Heart left ventricle (tissue), 16 donors: ENCODE measurements around the gene TNFRSF11A. TPM values are rescaled to one million over a fixed set of nuclear protein-coding genes. Genes with fewer than 3 reads are reported as not detected.
A peak's percentile ranks its signal among the peaks of the same experiment; 100 is the strongest.

Source experiments
- ATAC-seq, 4 donors: fragments of 200-7000 bp; cut with Tn5 transposase; one replicate each; pipeline ENCODE4 v1.9.1; 2020 to 2022; ENCODE audit warnings: moderate library complexity in 4 of 4, mild to moderate bottlenecking in 3 of 4, moderate number of reproducible peaks in 1 of 4
- DNase-seq, 5 donors: peaks; one replicate each; pipeline ENCODE4 v3.0.0-alpha.2; 2020
- H3K27ac ChIP-seq, 12 donors: fragments of 200-600 bp; sonication (generic) in 4 of 12; one replicate each; pipeline versions ENCODE4 v1.5.0 to v1.8.0; 2016 to 2022; ENCODE audit warnings: mild to moderate bottlenecking in 2 of 12
- H3K27me3 ChIP-seq, 9 donors: fragments of 200-600 bp; sonication (generic) in 2 of 9; one replicate each; pipeline versions ENCODE4 v1.5.1 to v1.8.0; 2016 to 2022; ENCODE audit warnings: mild to moderate bottlenecking in 3 of 9
- H3K36me3 ChIP-seq, 9 donors: fragments of 200-600 bp; sonication (generic) in 2 of 9; one replicate each; pipeline versions ENCODE4 v1.5.0 to v1.8.0; 2018 to 2022; ENCODE audit warnings: mild to moderate bottlenecking in 2 of 9
- H3K4me1 ChIP-seq, 12 donors: fragments of 200-600 bp; sonication (generic) in 4 of 12; one replicate each; pipeline versions ENCODE4 v1.5.0 to v1.8.0; 2016 to 2022; ENCODE audit warnings: mild to moderate bottlenecking in 3 of 12
- H3K4me3 ChIP-seq, 12 donors: fragments of 200-600 bp; sonication (generic) in 4 of 12; one replicate each; pipeline versions ENCODE4 v1.5.0 to v1.8.0; 2017 to 2022; ENCODE audit warnings: mild to moderate bottlenecking in 9 of 12, moderate library complexity in 4 of 12
- H3K9me3 ChIP-seq, 12 donors: fragments of 200-600 bp; sonication (generic) in 4 of 12; one replicate each; pipeline versions ENCODE4 v1.5.0 to v1.8.0; 2016 to 2022; ENCODE audit warnings: mild to moderate bottlenecking in 1 of 12
- POLR2A ChIP-seq, 2 donors: fragments of 450-650 bp; IDR thresholded peaks; one replicate each; pipeline ENCODE4 v1.6.1; 2017; ENCODE audit warnings: antibody characterized with exemption in 2 of 2, mild to moderate bottlenecking in 2 of 2, moderate library complexity in 2 of 2
- WGBS, 4 donors: extraction: QIAGEN DNeasy Blood & Tissue Kit in 2 of 4; methylation state at CpG; one replicate each; pipeline versions ENCODE4 v1.1.5 to v1.1.7; 2013 to 2018; 5-methylcytosine and 5-hydroxymethylcytosine counted together
- intact Hi-C, 10 donors: fragments of 100-400 bp; cut with DNase I; formaldehyde crosslinking; loops; one replicate each; pipeline versions ENCODE4 v1.11.1 to v1.14.2; 2022
- polyA plus RNA-seq, 2 donors: library from polyadenylated mRNA; stranded (reverse); fragments of 200-250 nt; gene quantifications; one replicate each; pipeline ENCODE4 v1.2.3, GENCODE V29; 2013
- total RNA-seq, 9 donors: library from RNA; depleted of rRNA in 2 of 9; stranded (reverse); fragments of >200 nt in 2 of 9; fragmentation: NEBNext Ultra II Directional in 3 of 9; extraction: Animal tissue kit (Norgen Biotek cat#: 25700) in 3 of 9; gene quantifications; one replicate each; pipeline versions ENCODE4 v1.1.0 to v1.2.4, GENCODE V29; 2016 to 2023
- TF ChIP-seq, protein P1 (sequence below), 12 donors: fragments of 200-600 bp; sonication (generic) in 4 of 12; IDR thresholded peaks; one replicate each; pipeline versions ENCODE4 v1.5.0 to v1.8.0; 2018 to 2022; ENCODE audit warnings: antibody characterized with exemption in 12 of 12, mild to moderate bottlenecking in 5 of 12
- donor health status: ischemic (EF 13 %, LVEDD 7.1; RV severe dilation, severe dysfunction).
- donor health status: healthy with polysubstance abuse.
- donor health status: DM: no; HTN: yes; CAD: no.
- donor health status: DM: no; HTN: no; CAD: no.
- donor health status: ischemic (EF 25% LVEDD 6.9; RV normal size, moderate dysfunction).
- donor health status: ischemic (EF 25% LVEDD 5.7; RV mildly dilated, moderate dysfunction).
- donor health status: healthy.
- donor health status: DM: yes; HTN: yes; CAD: no.
- donor health status: ischemic (EF 35%, LVEDD 5.7; RV mildly dilated, moderate dysfunction).
- donor health status: nonischemic (EF 11% LVEDD 7.7; RV severe dilation, severe dysfunction).
- donor health status: DM: yes; HTN: yes; CAD: no.
- donor health status: PGD.
- donor health status: ischemic (EF 29% LVEDD 5.4; RV normal size, mild dysfunction).
- donor health status: nonischemic (EF 23%, LVEDD 6.1; RV moderate dilation, normal function).

Gene TNFRSF11A
- total and polyA plus RNA-seq, 11 donors = 0.16 to 5.0 (median 1.4) TPM

DNA sequence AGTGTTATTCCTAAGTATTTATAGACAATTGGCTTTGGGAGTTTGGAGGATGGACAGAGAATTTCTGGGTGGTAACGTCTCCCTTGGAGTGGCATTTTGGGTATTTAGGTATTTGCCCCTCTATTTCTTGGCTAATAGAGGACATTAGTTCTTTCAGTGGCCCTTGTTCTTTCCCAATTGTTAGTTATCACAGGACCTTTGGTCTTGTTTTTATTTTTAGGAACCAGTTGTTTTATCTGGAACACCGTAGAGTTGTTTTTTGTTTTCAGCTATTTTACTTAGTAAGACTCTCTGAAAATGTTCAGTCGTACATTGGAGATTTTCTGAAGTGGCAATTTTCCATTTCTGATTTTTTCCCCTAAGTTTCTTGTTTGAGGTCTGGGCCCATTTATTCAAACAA, 40.5 kb upstream of the TNFRSF11A start:
- peaks cover 0 to 71% (median 51%) of the 10 kb centered on the region in 9 donors for H3K36me3 ChIP-seq
- 56 to 69% (median 63%) methylated on average over 3 of the region's 3 CpGs for WGBS, 4 donors
- no peak overlapping the region for H3K27ac ChIP-seq
- no peak for ATAC-seq
- H3K9me3 ChIP-seq = no peaks in the 10 kb centered on the region
- H3K27me3 ChIP-seq = no peaks in the 10 kb centered on the region
- no peak overlapping the region for H3K4me3 ChIP-seq
- no peak for TF ChIP-seq POLR2A (IDR thresholded peaks at IDR 0.05)
- TF ChIP-seq, protein P1, sequence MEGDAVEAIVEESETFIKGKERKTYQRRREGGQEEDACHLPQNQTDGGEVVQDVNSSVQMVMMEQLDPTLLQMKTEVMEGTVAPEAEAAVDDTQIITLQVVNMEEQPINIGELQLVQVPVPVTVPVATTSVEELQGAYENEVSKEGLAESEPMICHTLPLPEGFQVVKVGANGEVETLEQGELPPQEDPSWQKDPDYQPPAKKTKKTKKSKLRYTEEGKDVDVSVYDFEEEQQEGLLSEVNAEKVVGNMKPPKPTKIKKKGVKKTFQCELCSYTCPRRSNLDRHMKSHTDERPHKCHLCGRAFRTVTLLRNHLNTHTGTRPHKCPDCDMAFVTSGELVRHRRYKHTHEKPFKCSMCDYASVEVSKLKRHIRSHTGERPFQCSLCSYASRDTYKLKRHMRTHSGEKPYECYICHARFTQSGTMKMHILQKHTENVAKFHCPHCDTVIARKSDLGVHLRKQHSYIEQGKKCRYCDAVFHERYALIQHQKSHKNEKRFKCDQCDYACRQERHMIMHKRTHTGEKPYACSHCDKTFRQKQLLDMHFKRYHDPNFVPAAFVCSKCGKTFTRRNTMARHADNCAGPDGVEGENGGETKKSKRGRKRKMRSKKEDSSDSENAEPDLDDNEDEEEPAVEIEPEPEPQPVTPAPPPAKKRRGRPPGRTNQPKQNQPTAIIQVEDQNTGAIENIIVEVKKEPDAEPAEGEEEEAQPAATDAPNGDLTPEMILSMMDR (IDR thresholded peaks at IDR 0.05) = no peak
- intact Hi-C loops = no loop called here
- DNase-seq = no peak
- H3K4me1 ChIP-seq = peaks cover 0 to 71% (median 6%) of the 10 kb centered on the region in 12 donors

DNA sequence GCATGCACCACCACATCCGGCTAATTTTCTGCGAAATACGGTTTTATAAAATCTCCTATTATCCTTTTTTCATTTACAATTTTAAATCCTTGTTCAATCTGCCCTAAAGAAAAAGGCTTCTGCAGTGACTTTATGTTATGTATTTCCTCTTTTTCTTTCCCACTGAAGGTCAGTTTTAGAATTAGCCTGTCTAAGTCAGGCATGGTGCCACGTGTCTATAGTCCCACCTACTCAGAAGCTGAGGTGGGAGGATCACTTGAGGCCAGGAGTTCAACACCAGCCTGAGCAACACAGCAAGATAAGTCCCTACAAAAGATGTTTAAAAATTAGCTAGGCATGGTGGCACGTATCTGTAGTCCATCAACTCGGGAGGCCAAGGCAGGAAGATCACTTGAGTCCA, 39.8 kb upstream of the TNFRSF11A start:
- ATAC-seq (no peak), DNase-seq (no peak)
- no peak overlapping the region for H3K4me3 ChIP-seq
- peaks cover 0 to 75% (median 6%) of the 10 kb centered on the region in 12 donors for H3K4me1 ChIP-seq
- intact Hi-C loops = no loop called here
- 95 to 97% (median 96%) methylated on average over 6 of the region's 6 CpGs for WGBS, 4 donors
- H3K36me3 ChIP-seq = peaks cover 0 to 69% (median 44%) of the 10 kb centered on the region in 9 donors
- no peaks in the 10 kb centered on the region for H3K9me3 ChIP-seq
- H3K27ac ChIP-seq = no peak overlapping the region
- no peak for TF ChIP-seq POLR2A (IDR thresholded peaks at IDR 0.05)
- TF ChIP-seq, protein P1 (IDR thresholded peaks at IDR 0.05) = no peak
- H3K27me3 ChIP-seq = no peaks in the 10 kb centered on the region

DNA sequence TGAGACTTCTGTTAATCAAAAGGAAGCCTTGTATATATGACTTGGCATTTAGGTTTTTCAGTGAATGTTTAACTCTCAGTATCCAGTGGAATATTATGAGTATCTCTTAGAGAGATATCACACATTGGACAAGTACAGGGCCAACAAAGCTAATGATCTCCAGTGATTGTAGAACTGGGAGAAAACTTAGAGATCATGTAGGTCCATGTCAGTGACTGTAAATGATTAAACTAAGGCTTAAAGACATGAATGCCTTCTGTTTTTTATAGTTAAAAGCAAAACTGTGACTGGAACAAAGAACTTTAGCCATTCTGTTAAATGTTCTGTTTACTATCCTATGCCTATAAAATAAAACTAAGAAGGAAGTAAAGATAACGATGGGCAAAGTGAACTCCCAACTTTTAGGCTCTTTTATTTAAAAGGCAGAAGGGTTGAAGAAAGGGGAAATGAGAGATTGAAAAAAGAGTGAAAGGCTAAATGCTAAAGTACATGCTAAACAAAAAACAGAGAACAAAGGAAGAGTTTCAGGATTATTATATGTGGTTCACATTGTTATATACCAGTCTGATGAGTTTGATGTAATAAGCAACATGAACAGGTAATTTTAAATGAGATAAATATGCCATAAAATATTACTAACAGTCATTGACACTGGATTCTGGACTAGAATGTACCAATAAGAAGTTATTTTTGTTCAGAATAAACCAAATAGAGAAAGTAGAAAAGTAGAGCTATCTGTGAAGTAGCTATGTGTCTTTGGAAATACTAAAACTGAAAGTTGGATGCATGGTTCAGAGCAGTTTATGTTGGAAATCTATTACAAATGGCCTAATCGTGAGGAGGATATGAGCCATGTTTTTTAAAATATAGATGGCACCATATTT, 37.1 kb upstream of the TNFRSF11A start:
- Histone ChIP-seq H3K4me1 (peaks cover 0 to 48% (median 5%) of the 10 kb centered on the region in 12 donors), H3K27ac (peak overlapping the region in 1 of 12 donors; percentile 35), H3K27me3 (no peaks in the 10 kb centered on the region), H3K36me3 (peaks cover 0 to 77% (median 45%) of the 10 kb centered on the region in 9 donors), H3K4me3 (no peak overlapping the region), H3K9me3 (no peaks in the 10 kb centered on the region)
- DNase-seq (no peak), ATAC-seq (no peak)
- TF ChIP-seq POLR2A (IDR thresholded peaks at IDR 0.05) = no peak
- TF ChIP-seq, protein P1 (IDR thresholded peaks at IDR 0.05) = no peak
- intact Hi-C loops = no loop called here
- WGBS, 4 donors = 88 to 93% (median 90%) methylated on average over 2 of the region's 2 CpGs

DNA sequence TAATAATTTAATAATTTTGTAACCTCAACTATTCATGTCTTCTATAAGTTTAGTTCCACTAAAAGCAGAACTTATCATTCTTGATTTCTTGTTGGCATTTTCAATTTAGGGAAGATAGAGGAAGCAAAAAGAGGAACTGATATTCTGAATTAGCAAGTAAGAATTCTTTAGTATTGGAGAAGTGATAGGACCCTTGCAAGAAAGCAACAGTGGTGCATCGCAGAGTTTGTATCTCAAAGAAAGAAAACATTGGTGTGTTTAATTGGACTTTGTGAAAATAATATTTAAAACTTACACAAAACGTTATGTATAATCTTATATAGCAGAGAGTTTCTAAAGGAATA, 36.5 kb upstream of the TNFRSF11A start:
- DNase-seq (no peak), ATAC-seq (no peak)
- no peak overlapping the region for H3K4me3 ChIP-seq
- H3K4me1 ChIP-seq = peaks cover 0 to 42% (median 4%) of the 10 kb centered on the region in 12 donors
- H3K9me3 ChIP-seq = no peaks in the 10 kb centered on the region
- H3K36me3 ChIP-seq = peaks cover 0 to 81% (median 45%) of the 10 kb centered on the region in 9 donors
- H3K27ac ChIP-seq = no peak overlapping the region
- TF ChIP-seq, protein P1 (IDR thresholded peaks at IDR 0.05) = no peak
- no peak for TF ChIP-seq POLR2A (IDR thresholded peaks at IDR 0.05)
- intact Hi-C loops = no loop called here
- 84 to 92% (median 90%) methylated on average over 2 of the region's 2 CpGs for WGBS, 4 donors
- H3K27me3 ChIP-seq = no peaks in the 10 kb centered on the region
